HepG2 (cell line): ENCODE data around the gene VWA3B.

ENCODE experiments used
- EZH2 ChIP-seq: conservative IDR thresholded peaks from 2 replicates; pipeline ENCODE4 v1.6.1; 2012; ENCODE audit warnings: mild to moderate bottlenecking, low read depth, low read length, moderate library complexity
- IRF2 ChIP-seq: IDR thresholded peaks from 2 replicates; pipeline ENCODE4 v1.6.1; 2018; ENCODE audit warnings: missing genetic modification reagents, missing compliant biosample characterization
- POLR2AphosphoS5 ChIP-seq: IDR thresholded peaks from 2 replicates; pipeline ENCODE4 v1.6.1; 2012; ENCODE audit warnings: low read depth, low read length
- STAG1 ChIP-seq: sonication (generic); formaldehyde crosslinking; IDR thresholded peaks from 2 replicates; pipeline ENCODE4 v1.4.0; 2020; ENCODE audit warnings: missing genetic modification reagents
- YY1 ChIP-seq: IDR thresholded peaks from 2 replicates; pipeline ENCODE4 v1.6.1; 2011; ENCODE audit warnings: low read length, low read depth, moderate library complexity, mild to moderate bottlenecking; ENCODE audit not compliant: insufficient read depth, insufficient replicate concordance
- TF ChIP-seq, protein P1 (sequence below): sonication (generic); formaldehyde crosslinking; IDR thresholded peaks from 2 replicates; pipeline ENCODE4 v1.5.1; 2020; ENCODE audit warnings: mild to moderate bottlenecking, moderate library complexity, missing genetic modification reagents

DNA sequence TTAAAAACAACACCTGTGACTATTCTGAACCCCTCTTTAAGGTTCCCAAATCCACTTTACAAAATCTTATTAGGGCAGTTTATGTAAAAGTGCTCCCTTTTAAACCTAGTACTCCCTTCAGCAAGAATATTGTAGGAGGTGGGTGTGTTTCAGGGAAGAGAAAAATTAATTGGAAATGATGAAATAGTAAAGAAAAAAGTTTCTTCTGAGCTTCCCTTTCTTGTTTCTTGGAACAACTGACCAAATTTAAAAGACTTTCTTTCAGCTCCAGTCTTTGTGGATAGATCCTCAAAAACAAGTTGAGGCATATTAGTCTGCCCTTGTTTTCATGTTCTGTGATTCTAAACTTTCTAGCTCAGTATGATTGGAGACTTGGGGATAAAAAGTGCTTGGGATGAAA is 3.0 kb downstream of the VWA3B start:
- TF ChIP-seq IRF2 (no peak), EZH2 (no peak), POLR2AphosphoS5 (no peak), STAG1 (no peak), YY1 (no peak)
- TF ChIP-seq, protein P1, sequence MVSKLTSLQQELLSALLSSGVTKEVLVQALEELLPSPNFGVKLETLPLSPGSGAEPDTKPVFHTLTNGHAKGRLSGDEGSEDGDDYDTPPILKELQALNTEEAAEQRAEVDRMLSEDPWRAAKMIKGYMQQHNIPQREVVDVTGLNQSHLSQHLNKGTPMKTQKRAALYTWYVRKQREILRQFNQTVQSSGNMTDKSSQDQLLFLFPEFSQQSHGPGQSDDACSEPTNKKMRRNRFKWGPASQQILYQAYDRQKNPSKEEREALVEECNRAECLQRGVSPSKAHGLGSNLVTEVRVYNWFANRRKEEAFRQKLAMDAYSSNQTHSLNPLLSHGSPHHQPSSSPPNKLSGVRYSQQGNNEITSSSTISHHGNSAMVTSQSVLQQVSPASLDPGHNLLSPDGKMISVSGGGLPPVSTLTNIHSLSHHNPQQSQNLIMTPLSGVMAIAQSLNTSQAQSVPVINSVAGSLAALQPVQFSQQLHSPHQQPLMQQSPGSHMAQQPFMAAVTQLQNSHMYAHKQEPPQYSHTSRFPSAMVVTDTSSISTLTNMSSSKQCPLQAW (CRISPR knock-in tag), result no peak
